GM23248 (cell line): ENCODE results near the gene DTNB. TPM values are rescaled to one million over a fixed set of nuclear protein-coding genes. Genes with fewer than 3 reads are reported as not detected.

Experiments used
- DNase-seq: peaks from one replicate; pipeline ENCODE4 v3.0.0-alpha.2; 2015
- H2AFZ ChIP-seq: fragments of 200-600 bp; sonication (generic); 2 replicates; pipeline ENCODE4 v1.6.1; 2016; ENCODE audit warnings: antibody characterized with exemption
- H3F3A ChIP-seq: fragments of 200-600 bp; sonication (generic); 2 replicates; pipeline ENCODE4 v1.6.1; 2016; ENCODE audit warnings: mild to moderate bottlenecking, antibody characterized with exemption, mixed run types; ENCODE audit not compliant: insufficient read depth
- H3K27ac ChIP-seq: fragments of 200-600 bp; sonication (generic); 2 replicates; pipeline ENCODE4 v1.5.1; 2016; ENCODE audit warnings: mild to moderate bottlenecking
- H3K27me3 ChIP-seq: fragments of 200-600 bp; sonication (generic); replicated peaks from 2 replicates; pipeline ENCODE4 v1.6.1; 2016; ENCODE audit warnings: mild to moderate bottlenecking; ENCODE audit not compliant: insufficient read depth
- H3K36me3 ChIP-seq: fragments of 200-600 bp; sonication (generic); 2 replicates; pipeline ENCODE4 v1.6.1; 2016; ENCODE audit warnings: low read depth, mild to moderate bottlenecking
- H3K4me1 ChIP-seq: fragments of 200-600 bp; sonication (generic); 2 replicates; pipeline ENCODE4 v1.6.1; 2016; ENCODE audit warnings: mild to moderate bottlenecking; ENCODE audit not compliant: insufficient read depth
- H3K4me2 ChIP-seq: fragments of 200-600 bp; sonication (generic); one replicate; pipeline ENCODE4 v1.6.1; 2016; ENCODE audit warnings: mild to moderate bottlenecking; ENCODE audit not compliant: unreplicated experiment
- H3K4me3 ChIP-seq: fragments of 200-600 bp; sonication (generic); 2 replicates; pipeline ENCODE4 v1.5.1; 2016; ENCODE audit warnings: mild to moderate bottlenecking
- H3K79me2 ChIP-seq: fragments of 200-600 bp; sonication (generic); 2 replicates; pipeline ENCODE4 v1.6.1; 2016; ENCODE audit warnings: mild to moderate bottlenecking; ENCODE audit not compliant: insufficient read depth
- H3K9ac ChIP-seq: fragments of 200-600 bp; sonication (generic); 2 replicates; pipeline ENCODE4 v1.6.1; 2016; ENCODE audit warnings: mild to moderate bottlenecking
- H3K9me2 ChIP-seq: fragments of 200-600 bp; sonication (generic); 2 replicates; pipeline ENCODE4 v1.6.1; 2016; ENCODE audit warnings: mixed run types, mild to moderate bottlenecking, moderate library complexity; ENCODE audit not compliant: insufficient read depth
- H3K9me3 ChIP-seq: fragments of 200-600 bp; sonication (generic); one replicate; pipeline ENCODE4 v1.6.1; 2017; ENCODE audit warnings: low read depth
- H4K20me1 ChIP-seq: fragments of 200-600 bp; sonication (generic); 2 replicates; pipeline ENCODE4 v1.6.0; 2016; ENCODE audit not compliant: insufficient read depth
- EZH2 ChIP-seq: fragments of 200-600 bp; sonication (generic); IDR thresholded peaks from 2 replicates; pipeline ENCODE4 v1.6.1; 2018; ENCODE audit warnings: antibody characterized with exemption, mild to moderate bottlenecking; ENCODE audit not compliant: insufficient read depth, poor library complexity, severe bottlenecking
- EZH2phosphoT487 ChIP-seq: fragments of 200-600 bp; sonication (generic); IDR thresholded peaks from 2 replicates; pipeline ENCODE4 v1.6.1; 2018; ENCODE audit warnings: antibody characterized with exemption, moderate library complexity, mild to moderate bottlenecking, low read depth; ENCODE audit not compliant: insufficient read depth
- WGBS, 2 experiments: methylation state at CpG; one replicate each; pipeline ENCODE4 v1.1.6; 2015 to 2017; ENCODE audit warnings: low lambda C conversion rate in 2 of 2, low coverage in 1 of 2; ENCODE audit errors: missing lambda C conversion rate in 2 of 2; 5-methylcytosine and 5-hydroxymethylcytosine counted together
- in situ Hi-C: fragments of 300-500 bp; cut with MboI; formaldehyde crosslinking; loops from 2 replicates; pipeline ENCODE4 v1.15.0; 2020
- polyA plus RNA-seq: library from polyadenylated mRNA; unstranded; fragments of >200 nt; fragmentation: Nextera tagmentation; extraction: Ambion mirVana; gene quantifications from 2 replicates; pipeline ENCODE4 v1.2.1, GENCODE V29; 2016
- total RNA-seq: library from RNA; depleted of rRNA; stranded (reverse); fragments of >200 nt; shearing (Covaris generic); gene quantifications from 2 replicates; pipeline ENCODE4 v1.2.3, GENCODE V29; 2014

DTNB gene
- total and polyA plus RNA-seq, 2 experiments from 2014 or later = 1.1 to 4.0 TPM

DNA sequence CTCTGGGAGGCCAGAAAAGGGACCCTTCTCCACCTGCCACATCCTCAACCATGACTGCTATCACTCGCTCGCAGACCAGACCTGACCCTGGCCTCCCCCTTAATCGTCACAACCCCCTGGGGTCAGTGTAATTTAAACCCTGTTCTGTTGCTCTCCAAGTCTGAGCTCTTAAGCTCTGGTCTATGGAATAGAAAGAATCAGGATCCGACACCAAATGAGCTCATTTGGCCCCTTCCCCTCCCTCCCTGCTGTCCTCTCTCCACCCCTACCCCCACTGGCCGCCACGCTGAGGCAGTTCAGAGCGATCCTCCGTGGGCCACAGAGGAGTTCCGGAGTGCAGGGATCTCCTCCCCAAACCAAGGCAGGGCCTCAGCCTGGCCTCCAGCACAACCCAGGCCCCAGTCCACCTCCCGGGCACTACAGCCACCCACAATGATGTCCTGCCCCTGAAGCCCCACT, 337.0 kb downstream of the DTNB start:
- Histone ChIP-seq H3K9ac (no peak overlapping the region), H3K27me3 (no peaks in the 10 kb centered on the region), H3K79me2 (no peaks in the 10 kb centered on the region; the same call in 1 of the 2 replicates), H2AFZ (no peak overlapping the region), H3K4me1 (no peaks in the 10 kb centered on the region), H3K9me3 (no peaks in the 10 kb centered on the region), H3K4me2 (no peak overlapping the region), H3K27ac (no peak overlapping the region), H4K20me1 (no peaks in the 10 kb centered on the region; the same call in 1 of the 2 replicates), H3K36me3 (no peaks in the 10 kb centered on the region), H3K9me2 (no peaks in the 10 kb centered on the region), H3F3A (no peaks in the 10 kb centered on the region), H3K4me3 (no peak overlapping the region)
- WGBS, 2 experiments = 87 to 94% methylated on average over 9 to 10 of the region's 10 CpGs
- no peak for DNase-seq
- in situ Hi-C loops = no loop called here
- TF ChIP-seq EZH2 (no peak), EZH2phosphoT487 (no peak)

DNA sequence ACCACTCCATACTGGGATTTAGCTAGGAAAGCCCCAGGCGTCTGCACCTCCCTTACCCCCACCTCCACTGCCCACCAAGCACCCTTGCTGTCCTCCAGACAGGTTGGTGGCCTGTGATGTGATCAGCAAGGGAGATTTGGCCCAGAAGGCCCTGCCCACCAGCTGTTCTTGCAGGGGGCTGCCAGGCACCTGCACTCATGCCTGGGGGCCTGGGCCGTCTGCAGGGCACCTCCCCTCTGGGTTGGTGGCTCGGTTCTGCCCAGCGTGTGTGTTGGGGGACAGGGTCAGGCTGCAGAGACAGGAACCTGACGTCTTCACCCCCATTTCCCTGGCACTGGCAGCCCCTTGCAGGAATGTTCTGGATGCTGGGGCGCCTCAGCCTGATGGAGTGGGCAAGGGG, 337.4 kb downstream of the DTNB start:
- 59 to 60% methylated on average over 5 to 6 of the region's 6 CpGs for WGBS, 2 experiments
- Histone ChIP-seq H3F3A (no peaks in the 10 kb centered on the region), H2AFZ (no peak overlapping the region), H3K36me3 (no peaks in the 10 kb centered on the region), H4K20me1 (no peaks in the 10 kb centered on the region; the same call in 1 of the 2 replicates), H3K27me3 (no peaks in the 10 kb centered on the region), H3K9ac (no peak overlapping the region), H3K27ac (no peak overlapping the region), H3K4me2 (no peak overlapping the region), H3K4me3 (no peak overlapping the region), H3K79me2 (no peaks in the 10 kb centered on the region; the same call in 1 of the 2 replicates), H3K9me3 (no peaks in the 10 kb centered on the region), H3K4me1 (no peaks in the 10 kb centered on the region), H3K9me2 (no peaks in the 10 kb centered on the region)
- in situ Hi-C loops = no loop called here
- TF ChIP-seq EZH2 (no peak), EZH2phosphoT487 (no peak)
- DNase-seq = no peak

GRCh38 chr2:25335204-25335603, 338.2 kb downstream of the DTNB start:
- TF ChIP-seq EZH2phosphoT487 = no peak
- TF ChIP-seq EZH2 = no peak
- Histone ChIP-seq H3K27ac (no peak overlapping the region), H2AFZ (no peak overlapping the region), H4K20me1 (no peaks in the 10 kb centered on the region; the same call in 1 of the 2 replicates), H3F3A (no peaks in the 10 kb centered on the region), H3K4me1 (no peaks in the 10 kb centered on the region), H3K9me2 (no peaks in the 10 kb centered on the region), H3K9me3 (no peaks in the 10 kb centered on the region), H3K4me2 (no peak overlapping the region), H3K27me3 (no peaks in the 10 kb centered on the region), H3K4me3 (no peak overlapping the region), H3K36me3 (no peaks in the 10 kb centered on the region), H3K9ac (no peak overlapping the region), H3K79me2 (no peaks in the 10 kb centered on the region; the same call in 1 of the 2 replicates)
- no peak for DNase-seq
- 87 to 91% methylated on average over 7 to 8 of the region's 8 CpGs for WGBS, 2 experiments
- in situ Hi-C loops = no loop called here

DNA sequence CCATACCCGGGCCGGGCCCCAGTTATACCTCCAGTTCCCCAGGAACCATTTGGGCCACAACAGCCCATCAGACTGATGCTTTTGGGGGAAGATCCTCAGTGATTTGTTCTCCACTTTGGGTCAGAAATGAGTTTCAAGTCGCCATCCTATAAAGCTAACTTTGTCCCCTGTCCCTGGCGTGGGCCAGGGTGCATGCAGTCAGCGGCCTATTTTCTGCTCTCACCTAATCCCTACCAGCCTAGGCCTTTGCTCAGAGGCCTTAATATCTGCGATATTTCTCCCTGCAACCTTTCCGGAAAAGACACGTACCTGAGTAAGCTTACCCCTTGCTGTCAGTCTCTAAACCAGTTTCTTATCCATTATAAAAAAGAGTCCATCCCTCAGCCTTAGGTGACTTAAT, 338.9 kb downstream of the DTNB start:
- no peaks in the 10 kb centered on the region; the same call in 1 of the 2 replicates for H4K20me1 ChIP-seq
- WGBS, 2 experiments = 92 to 93% methylated on average over 8 of the region's 8 CpGs
- no peaks in the 10 kb centered on the region for H3K4me1 ChIP-seq
- H3K9ac ChIP-seq = no peak overlapping the region
- in situ Hi-C loops = no loop called here
- H3K9me2 ChIP-seq = no peaks in the 10 kb centered on the region
- no peak for DNase-seq
- no peak for TF ChIP-seq EZH2phosphoT487
- TF ChIP-seq EZH2 = no peak
- no peaks in the 10 kb centered on the region for H3K27me3 ChIP-seq
- no peak overlapping the region for H3K4me3 ChIP-seq
- H3K9me3 ChIP-seq = no peaks in the 10 kb centered on the region
- H3K36me3 ChIP-seq = no peaks in the 10 kb centered on the region
- H3K79me2 ChIP-seq = no peaks in the 10 kb centered on the region; the same call in 1 of the 2 replicates
- H2AFZ ChIP-seq = no peak overlapping the region
- H3K4me2 ChIP-seq = no peak overlapping the region
- no peaks in the 10 kb centered on the region for H3F3A ChIP-seq
- no peak overlapping the region for H3K27ac ChIP-seq

GRCh38 chr2:25333981-25334380, 339.4 kb downstream of the DTNB start:
- no peaks in the 10 kb centered on the region; the same call in 1 of the 2 replicates for H4K20me1 ChIP-seq
- DNase-seq = no peak
- TF ChIP-seq EZH2 (no peak), EZH2phosphoT487 (no peak)
- WGBS, 2 experiments = 82 to 90% methylated on average over 4 of the region's 4 CpGs
- no peak overlapping the region for H3K4me3 ChIP-seq
- no peak overlapping the region for H3K27ac ChIP-seq
- no peak overlapping the region for H3K9ac ChIP-seq
- H2AFZ ChIP-seq = no peak overlapping the region
- no peak overlapping the region for H3K4me2 ChIP-seq
- H3F3A ChIP-seq = no peaks in the 10 kb centered on the region
- no peaks in the 10 kb centered on the region for H3K9me2 ChIP-seq
- H3K36me3 ChIP-seq = no peaks in the 10 kb centered on the region
- in situ Hi-C loops = no loop called here
- no peaks in the 10 kb centered on the region; the same call in 1 of the 2 replicates for H3K79me2 ChIP-seq
- H3K9me3 ChIP-seq = no peaks in the 10 kb centered on the region
- H3K27me3 ChIP-seq = no peaks in the 10 kb centered on the region
- H3K4me1 ChIP-seq = no peaks in the 10 kb centered on the region
